Type B pancreatic cell (in vitro differentiated cells): ENCODE measurements around the gene AAR2. TPM values are rescaled to one million over a fixed set of nuclear protein-coding genes. Genes with fewer than 3 reads are reported as not detected.

Experiments used
- DNase-seq: peaks from one replicate; pipeline ENCODE4 v3.0.0; 2021; ENCODE audit warnings: mixed read lengths; ENCODE audit not compliant: unreplicated experiment; ENCODE audit errors: extremely low spot score
- H3K27ac Mint-ChIP-seq: 2 replicates; pipeline ENCODE4 v1.8.0; 2021; ENCODE audit warnings: mild to moderate bottlenecking, mixed read lengths
- H3K27me3 Mint-ChIP-seq: 2 replicates; pipeline ENCODE4 v1.8.0; 2021; ENCODE audit warnings: mixed read lengths
- H3K36me3 Mint-ChIP-seq: 2 replicates; pipeline ENCODE4 v1.8.0; 2021; ENCODE audit warnings: mixed read lengths
- H3K4me1 Mint-ChIP-seq: one replicate; pipeline ENCODE4 v1.8.0; 2021; ENCODE audit warnings: mixed read lengths; ENCODE audit not compliant: unreplicated experiment
- H3K4me3 Mint-ChIP-seq: 2 replicates; pipeline ENCODE4 v1.8.0; 2021; ENCODE audit warnings: mild to moderate bottlenecking, mixed read lengths
- H3K9me3 Mint-ChIP-seq: 2 replicates; pipeline ENCODE4 v1.8.0; 2021; ENCODE audit warnings: mixed read lengths
- CTCF ChIP-seq: fragments of 200-600 bp; sonication (generic); conservative IDR thresholded peaks from 2 replicates; pipeline ENCODE4 v1.5.0; 2021; ENCODE audit warnings: antibody characterized with exemption, mild to moderate bottlenecking
- total RNA-seq: library from RNA; stranded (reverse); gene quantifications from 2 replicates; pipeline ENCODE4 v1.2.1, GENCODE V29; 2021; ENCODE audit warnings: low replicate concordance

Gene AAR2
- total RNA-seq, 1 donor from 2014 or later = 27.0 TPM

GRCh38 chr20:36260316-36260715 is 24.0 kb downstream of the AAR2 start:
- DNase-seq = no peak
- H3K4me3 Mint-ChIP-seq = no peak overlapping the region

GRCh38 chr20:36261389-36262105 is 25.3 kb downstream of the AAR2 start:
- no peaks in the 10 kb centered on the region for H3K4me1 Mint-ChIP-seq
- H3K36me3 Mint-ChIP-seq = no peaks in the 10 kb centered on the region

More at GRCh38 chr20:36260316-36260715, 24.0 kb downstream of the AAR2 start:
- Mint-ChIP-seq H3K27me3 (no peaks in the 10 kb centered on the region), H3K9me3 (no peaks in the 10 kb centered on the region), H3K27ac (no peak overlapping the region), H3K4me1 (no peaks in the 10 kb centered on the region), H3K36me3 (no peaks in the 10 kb centered on the region)
- TF ChIP-seq CTCF = no peak

GRCh38 chr20:36262440-36262839 is 26.2 kb downstream of the AAR2 start:
- H3K4me3 Mint-ChIP-seq = no peak overlapping the region
- no peak for DNase-seq
- TF ChIP-seq CTCF = no peak
- H3K27ac Mint-ChIP-seq = no peak overlapping the region
- no peaks in the 10 kb centered on the region for H3K4me1 Mint-ChIP-seq
- H3K9me3 Mint-ChIP-seq = no peaks in the 10 kb centered on the region
- no peaks in the 10 kb centered on the region for H3K36me3 Mint-ChIP-seq
- no peaks in the 10 kb centered on the region for H3K27me3 Mint-ChIP-seq

More at GRCh38 chr20:36261389-36262105, 25.3 kb downstream of the AAR2 start:
- TF ChIP-seq CTCF = no peak
- DNase-seq = no peak
- H3K4me3 Mint-ChIP-seq = no peak overlapping the region
- H3K27me3 Mint-ChIP-seq = no peaks in the 10 kb centered on the region
- H3K27ac Mint-ChIP-seq = no peak overlapping the region
- no peaks in the 10 kb centered on the region for H3K9me3 Mint-ChIP-seq

GRCh38 chr20:36264426-36265246 is 28.4 kb downstream of the AAR2 start:
- H3K27ac Mint-ChIP-seq = no peak overlapping the region
- no peak for TF ChIP-seq CTCF
- H3K4me3 Mint-ChIP-seq = no peak overlapping the region
- H3K27me3 Mint-ChIP-seq = no peaks in the 10 kb centered on the region
- DNase-seq = no peak
- H3K4me1 Mint-ChIP-seq = no peaks in the 10 kb centered on the region
- H3K9me3 Mint-ChIP-seq = no peaks in the 10 kb centered on the region
- no peaks in the 10 kb centered on the region for H3K36me3 Mint-ChIP-seq

- H3K27ac Mint-ChIP-seq = no peak overlapping the region
- no peak for DNase-seq
- no peaks in the 10 kb centered on the region for H3K27me3 Mint-ChIP-seq
- H3K4me3 Mint-ChIP-seq = no peak overlapping the region
- no peaks in the 10 kb centered on the region for H3K9me3 Mint-ChIP-seq
- TF ChIP-seq CTCF = no peak
- H3K36me3 Mint-ChIP-seq = no peaks in the 10 kb centered on the region
- no peaks in the 10 kb centered on the region for H3K4me1 Mint-ChIP-seq
These were observed 29.9 kb downstream of the AAR2 start for GRCh38 chr20:36266189-36266588.
